HepG2 (cell line): ENCODE results near the gene MAMSTR. TPM values are rescaled to one million over a fixed set of nuclear protein-coding genes. Genes with fewer than 3 reads are reported as not detected.

Source experiments
- ATAC-seq: fragments of 200-7000 bp; cut with Tn5 transposase; 3 replicates; pipeline ENCODE4 v1.9.1; 2020; ENCODE audit warnings: mild to moderate bottlenecking, moderate library complexity
- BruUV-seq: library from RNA; stranded (reverse); fragments of 400-500 nt; replicated peaks from 2 replicates; lab custom pipeline; 2021; lab: Mats Ljungman, UMichigan
- CTCF ChIA-PET: fragments of 300-600 bp; formaldehyde crosslinking; extraction: SDS; loops from one replicate; lab custom pipeline; 2021; ENCODE audit warnings: low total read pairs, inconsistent platforms, low intra/inter-chr PET ratio; lab: Yijun Ruan, JAX
- POLR2A ChIA-PET: fragments of 350-600 bp; sonication (Branson Sonifier 250); formaldehyde crosslinking; loops from one replicate; lab custom pipeline; 2020; ENCODE audit warnings: antibody characterized with exemption, inconsistent platforms; lab: Yijun Ruan, JAX
- DNase-seq: peaks from one replicate; pipeline ENCODE4 v3.0.0-alpha.2; 2015; ENCODE audit warnings: low spot score
- FAIRE-seq: peaks from 3 replicates; lab custom pipeline; 2011; peaks lifted over from hg19 to GRCh38; lab: Jason Lieb, UNC
- H2AFZ ChIP-seq: one replicate; pipeline ENCODE4 v1.6.1; 2011; ENCODE audit warnings: low read length, inconsistent platforms
- H3K27ac ChIP-seq: fragments of 300-600 bp; 3 replicates; pipeline ENCODE4 v1.8.0; 2011; ENCODE audit warnings: mixed run types, mild to moderate bottlenecking, mixed read lengths, low read length, inconsistent platforms; ENCODE audit not compliant: insufficient read depth; ENCODE audit errors: extremely low read length
- H3K27me3 ChIP-seq, 2 experiments: fragments of 200-600 bp in 1 of 2; 2 replicates in 1 of 2; 3 replicates in 1 of 2; pipeline versions ENCODE4 v1.6.0 to v1.8.0; 2011; ENCODE audit warnings: low read length in 2 of 2, mild to moderate bottlenecking in 2 of 2, moderate library complexity in 2 of 2, inconsistent platforms in 1 of 2; ENCODE audit not compliant: insufficient read depth in 2 of 2, control insufficient read depth in 1 of 2
- H3K36me3 ChIP-seq, 2 experiments: fragments of 200-600 bp in 1 of 2; replicated peaks in 1 of 2; 2 replicates in 1 of 2; 3 replicates in 1 of 2; pipeline versions ENCODE4 v1.5.1 to v1.8.0; 2011; ENCODE audit warnings: low read length in 2 of 2, inconsistent platforms in 1 of 2; ENCODE audit not compliant: insufficient read depth in 2 of 2, control insufficient read depth in 1 of 2
- H3K4me1 ChIP-seq: 2 replicates; pipeline ENCODE4 v1.5.1; 2012; ENCODE audit warnings: low read length, inconsistent platforms; ENCODE audit not compliant: insufficient read depth
- H3K4me2 ChIP-seq: 2 replicates; pipeline ENCODE4 v1.6.0; 2011; ENCODE audit warnings: low read depth, low read length, inconsistent platforms
- H3K4me3 ChIP-seq, 3 experiments: fragments of 200-600 bp in 1 of 3; sonication (generic), shearing (Covaris generic) in 1 of 3; replicated peaks in 1 of 3; 2 replicates each; pipeline ENCODE4 v1.5.1; 2011 to 2016; ENCODE audit warnings: low read length in 3 of 3, inconsistent platforms in 2 of 3, low read depth in 2 of 3, mild to moderate bottlenecking in 2 of 3, control low read depth in 1 of 3, mixed read lengths in 1 of 3; ENCODE audit not compliant: insufficient read depth in 1 of 3
- H3K79me2 ChIP-seq: one replicate; pipeline ENCODE4 v1.6.1; 2011; ENCODE audit warnings: low read length, inconsistent platforms; ENCODE audit not compliant: insufficient read depth
- H3K9ac ChIP-seq: 2 replicates; pipeline ENCODE4 v1.6.0; 2011; ENCODE audit warnings: mild to moderate bottlenecking, low read depth, low read length, inconsistent platforms; ENCODE audit not compliant: insufficient read depth
- H3K9me3 ChIP-seq: 2 replicates; pipeline ENCODE4 v1.5.1; 2012; ENCODE audit warnings: mild to moderate bottlenecking, low read length
- H4K20me1 ChIP-seq: 2 replicates; pipeline ENCODE4 v1.6.0; 2011; ENCODE audit warnings: inconsistent platforms, mild to moderate bottlenecking, low read length, moderate library complexity; ENCODE audit not compliant: insufficient read depth
- ASH2L ChIP-seq: fragments of 300-600, 200-600 bp; sonication (generic); IDR thresholded peaks from 2 replicates; pipeline ENCODE4 v1.7.0; 2017; ENCODE audit warnings: low read depth, mild to moderate bottlenecking, moderate library complexity, mixed read lengths, low read length; ENCODE audit not compliant: insufficient read length
- ATF7 ChIP-seq, 2 experiments: fragments of 450-650 bp in 1 of 2; sonication (generic) in 1 of 2; formaldehyde crosslinking in 1 of 2; IDR thresholded peaks; 2 replicates each; pipeline versions ENCODE4 v1.4.0 to v1.6.1; 2016 to 2020; ENCODE audit warnings: antibody characterized with exemption in 1 of 2, mild to moderate bottlenecking in 1 of 2, missing genetic modification reagents in 1 of 2
- CENPX ChIP-seq: sonication (generic); formaldehyde crosslinking; IDR thresholded peaks from 2 replicates; pipeline ENCODE4 v1.9.0; 2021; ENCODE audit warnings: mild to moderate bottlenecking, missing genetic modification reagents, moderate library complexity
- ELK4 ChIP-seq: sonication (generic); formaldehyde crosslinking; IDR thresholded peaks from 2 replicates; pipeline ENCODE4 v1.9.0; 2021; ENCODE audit warnings: missing genetic modification reagents, borderline replicate concordance
- FOXK2 ChIP-seq: fragments of 450-650 bp; IDR thresholded peaks from 2 replicates; pipeline ENCODE4 v1.6.1; 2016
- GATA4 ChIP-seq: sonication (generic); IDR thresholded peaks from 2 replicates; pipeline ENCODE4 v1.6.1; 2016; ENCODE audit warnings: antibody characterized with exemption, low read depth, borderline replicate concordance
- HDAC1 ChIP-seq: sonication (generic); formaldehyde crosslinking; IDR thresholded peaks from 2 replicates; pipeline ENCODE4 v1.5.1; 2020; ENCODE audit warnings: mild to moderate bottlenecking, missing genetic modification reagents
- HMG20A ChIP-seq: IDR thresholded peaks from 2 replicates; pipeline ENCODE4 v1.6.1; 2016; ENCODE audit warnings: borderline replicate concordance
- JDP2 ChIP-seq: sonication (generic); formaldehyde crosslinking; IDR thresholded peaks from 2 replicates; pipeline ENCODE4 v1.8.1; 2022; ENCODE audit warnings: missing genetic modification reagents, borderline replicate concordance
- MIER3 ChIP-seq: IDR thresholded peaks from 2 replicates; pipeline ENCODE4 v1.6.1; 2016; ENCODE audit warnings: missing compliant biosample characterization, borderline replicate concordance
- MZF1 ChIP-seq: sonication (generic); formaldehyde crosslinking; IDR thresholded peaks from 2 replicates; pipeline ENCODE4 v1.8.1; 2023; ENCODE audit warnings: mild to moderate bottlenecking, missing genetic modification reagents, borderline replicate concordance
- SMC3 ChIP-seq: IDR thresholded peaks from 2 replicates; pipeline ENCODE4 v1.6.1; 2011; ENCODE audit warnings: low read length, improper control_type of control experiment
- TARDBP ChIP-seq: sonication (generic); formaldehyde crosslinking; IDR thresholded peaks from 2 replicates; pipeline ENCODE4 v1.8.0; 2022; ENCODE audit warnings: mild to moderate bottlenecking, missing genetic modification reagents
- ZBTB2 ChIP-seq: sonication (generic); formaldehyde crosslinking; IDR thresholded peaks from 2 replicates; pipeline ENCODE4 v1.8.0; 2022; ENCODE audit warnings: low read depth, missing genetic modification reagents
- ZFP36 ChIP-seq: fragments of 150-350 bp; IDR thresholded peaks from 2 replicates; pipeline ENCODE4 v1.6.1; 2018; ENCODE audit warnings: borderline replicate concordance, low read length, low read depth; ENCODE audit not compliant: partially characterized antibody
- ZNF570 ChIP-seq: sonication (generic); formaldehyde crosslinking; IDR thresholded peaks from 2 replicates; pipeline ENCODE4 v1.4.0; 2020; ENCODE audit warnings: mild to moderate bottlenecking, missing genetic modification reagents, borderline replicate concordance
- ZNF629 ChIP-seq: sonication (generic); formaldehyde crosslinking; conservative IDR thresholded peaks from 2 replicates; pipeline ENCODE4 v1.5.0; 2020; ENCODE audit warnings: missing genetic modification reagents
- ZNF713 ChIP-seq: sonication (generic); formaldehyde crosslinking; IDR thresholded peaks from 2 replicates; pipeline ENCODE4 v1.4.0; 2020; ENCODE audit warnings: mild to moderate bottlenecking, missing genetic modification reagents
- ZSCAN30 ChIP-seq: sonication (generic); formaldehyde crosslinking; IDR thresholded peaks from 2 replicates; pipeline ENCODE4 v1.5.0; 2020; ENCODE audit warnings: mild to moderate bottlenecking, missing genetic modification reagents
- WGBS: methylation state at CpG from one replicate; pipeline ENCODE4 v1.1.6; 2017; ENCODE audit warnings: low lambda C conversion rate; 5-methylcytosine and 5-hydroxymethylcytosine counted together
- in situ Hi-C: cut with HindIII; loops from 2 replicates; pipeline ENCODE4 v1.10.0; 2017; ENCODE audit warnings: low pct_unique_long_range_greater_than_20kb; ENCODE audit not compliant: extremely low pct_ligation_motif_present
- intact Hi-C: fragments of 100-400 bp; cut with micrococcal nuclease; formaldehyde crosslinking; loops from one replicate; pipeline ENCODE4 v1.10.0; 2022; ENCODE audit not compliant: unreplicated experiment
- polyA plus RNA-seq, 8 experiments: library from polyadenylated mRNA; depleted of rRNA in 3 of 8; stranded (reverse) in 7 of 8; unstranded in 1 of 8; fragments of >200 nt; fragmentation: Illumina TruSeq in 4 of 8; extraction: Trizol in 4 of 8; gene quantifications; 2 replicates each; pipeline versions ENCODE4 v1.2.1 to v1.2.3, GENCODE V29; 2011 to 2016; ENCODE audit warnings: low read depth in 4 of 8, missing spikeins in 1 of 8, mixed read lengths in 1 of 8; ENCODE audit not compliant: insufficient read depth in 1 of 8
- total RNA-seq, 5 experiments: library from RNA; depleted of rRNA; stranded (reverse); fragments of >200 nt; fragmentation: Illumina TruSeq; extraction: Trizol; gene quantifications; 2 replicates each; pipeline ENCODE4 v1.2.3, GENCODE V29; 2016; ENCODE audit warnings: low read depth in 1 of 5

The MAMSTR gene
- total and polyA plus RNA-seq, 2 of the 13 experiments (the other 11 are each of a cell fraction or from before 2014, with no cell fraction given): 2.2 to 2.4 TPM

- Histone ChIP-seq H3K4me2 (no peak overlapping the region), H3K4me1 (peaks cover 3% of the 10 kb centered on the region), H3K9me3 (no peaks in the 10 kb centered on the region), H3K4me3 (no peak overlapping the region), H3K36me3 (no peaks in the 10 kb centered on the region), H3K79me2 (no peaks in the 10 kb centered on the region), H3K27me3 (peaks cover 1 to 6% of the 10 kb centered on the region in 2 experiments; a peak in 2 of 5 replicates), H2AFZ (no peak overlapping the region), H3K9ac (no peak overlapping the region), H3K27ac (no peak overlapping the region), H4K20me1 (no peaks in the 10 kb centered on the region)
- intact Hi-C loops (no loop called here), in situ Hi-C loops (no loop called here)
- ChIA-PET CTCF (no interaction called here), POLR2A (no interaction called here)
- no peak for DNase-seq
- FAIRE-seq: no peak
- no peak for ATAC-seq
- BruUV-seq: no TSS peak
- TF ChIP-seq GATA4 (no peak), ZNF629 (CRISPR knock-in tag) (peak; percentile 34; the same call in 1 of the 2 replicates), ATF7 (IDR thresholded peaks at IDR 0.05) (no peak), ATF7 (CRISPR knock-in tag; IDR thresholded peaks at IDR 0.05) (no peak), MZF1 (CRISPR knock-in tag) (no peak)
- 49% methylated on average over 3 of the region's 6 CpGs for WGBS
Observed at GRCh38 chr19:48665786-48666185, 53.7 kb downstream of the MAMSTR start.

- 49% methylated on average over 3 of the region's 14 CpGs for WGBS
- ATAC-seq (no peak; the same call in 2 of the 3 replicates), DNase-seq (no peak), FAIRE-seq (no peak)
- no peak overlapping the region for H2AFZ ChIP-seq
- intact Hi-C loops (no loop called here), in situ Hi-C loops (no loop called here)
- no peak overlapping the region for H3K4me2 ChIP-seq
- POLR2A ChIA-PET: no interaction called here
- H3K4me3 ChIP-seq: no peak overlapping the region
- H3K79me2 ChIP-seq: no peaks in the 10 kb centered on the region
- no TSS peak for BruUV-seq
- peaks cover 1 to 6% of the 10 kb centered on the region in 2 experiments; a peak in 2 of 5 replicates for H3K27me3 ChIP-seq
- H3K9ac ChIP-seq: no peak overlapping the region
- H3K27ac ChIP-seq: no peak overlapping the region
- no peaks in the 10 kb centered on the region for H3K9me3 ChIP-seq
- H3K4me1 ChIP-seq: no peaks in the 10 kb centered on the region
- H4K20me1 ChIP-seq: no peaks in the 10 kb centered on the region
- no peaks in the 10 kb centered on the region for H3K36me3 ChIP-seq
- CTCF ChIA-PET: no interaction called here
- no peak for TF ChIP-seq HMG20A (CRISPR knock-in tag)
- no peak for TF ChIP-seq HDAC1 (CRISPR knock-in tag)
- TF ChIP-seq ZSCAN30 (CRISPR knock-in tag): no peak
- TF ChIP-seq CENPX (CRISPR knock-in tag): no peak
- no peak for TF ChIP-seq JDP2 (CRISPR knock-in tag)
- TF ChIP-seq MIER3 (CRISPR knock-in tag): no peak
- no peak for TF ChIP-seq ASH2L
- no peak for TF ChIP-seq SMC3
- TF ChIP-seq ZNF713 (CRISPR knock-in tag): no peak
- TF ChIP-seq FOXK2: no peak
- no peak for TF ChIP-seq TARDBP
- no peak for TF ChIP-seq ELK4 (CRISPR knock-in tag)
- TF ChIP-seq ZFP36: no peak
- no peak for TF ChIP-seq ZNF570
- TF ChIP-seq ZBTB2 (CRISPR knock-in tag): no peak
Observed at GRCh38 chr19:48664476-48664875, 55.0 kb downstream of the MAMSTR start.
